HCT116 (cell line): Measurements from ENCODE around the gene SLC44A1. TPM values are rescaled to one million over a fixed set of nuclear protein-coding genes. Genes with fewer than 3 reads are reported as not detected.

Experiments
- ATAC-seq: fragments of 200-7000 bp; cut with Tn5 transposase; 2 replicates; pipeline ENCODE4 v1.9.1; 2020; ENCODE audit warnings: mild to moderate bottlenecking, moderate library complexity
- BruUV-seq: library from RNA; stranded (reverse); fragments of 400-500 nt; replicated peaks from 2 replicates; lab custom pipeline; 2021; lab: Mats Ljungman, UMichigan
- CTCF ChIA-PET: fragments of 300-600 bp; sonication (Branson Sonifier 250); formaldehyde crosslinking; loops from one replicate; lab custom pipeline; 2021; ENCODE audit warnings: antibody characterized with exemption; lab: Charles Lee
- POLR2A ChIA-PET: fragments of 300-600, 350-600 bp; sonication (Branson Sonifier 250); formaldehyde crosslinking; loops from one replicate; lab custom pipeline; 2021; ENCODE audit warnings: antibody characterized with exemption; lab: Charles Lee
- RAD21 ChIA-PET, 2 experiments: fragments of 300-600 bp; sonication (Branson Sonifier 250); formaldehyde crosslinking; loops; one replicate each; lab custom pipeline; 2023; ENCODE audit warnings: low total read pairs in 2 of 2; ENCODE audit not compliant: uncharacterized antibody in 2 of 2, unreplicated experiment in 2 of 2, low non-redundant PET in 1 of 2; lab: Charles Lee
- DNase-seq: peaks from one replicate; pipeline ENCODE4 v3.0.0-alpha.2; 2010; ENCODE audit warnings: low read depth, low spot score
- H2AFZ ChIP-seq: fragments of 200-600 bp; shearing (Covaris generic), sonication (generic); 2 replicates; pipeline ENCODE4 v1.6.1; 2017; ENCODE audit warnings: low read depth, mixed run types, mixed read lengths, antibody characterized with exemption, low read length; ENCODE audit not compliant: poor library complexity, severe bottlenecking
- H3K27ac ChIP-seq: 2 replicates; pipeline ENCODE4 v1.5.1; 2012; ENCODE audit warnings: low read depth, low read length
- H3K27me3 ChIP-seq: fragments of 200-600 bp; sonication (generic); 2 replicates; pipeline ENCODE4 v1.6.1; 2016; ENCODE audit warnings: mixed run types, low read length, mixed read lengths; ENCODE audit not compliant: insufficient read depth
- H3K36me3 ChIP-seq, 2 experiments: fragments of 200-500 bp in 1 of 2; fragments of 200-600 bp in 1 of 2; sonication (Bioruptor generic) in 1 of 2; sonication (generic) in 1 of 2; 2 replicates each; pipeline versions ENCODE4 v1.5.1 to v1.6.1; 2014 to 2016; ENCODE audit warnings: low read length in 2 of 2, inconsistent platforms in 1 of 2, mixed read lengths in 1 of 2, mixed run types in 1 of 2; ENCODE audit not compliant: insufficient read depth in 2 of 2, control insufficient read depth in 1 of 2
- H3K4me1 ChIP-seq, 2 experiments: fragments of 200-600 bp in 1 of 2; sonication (generic) in 1 of 2; 2 replicates each; pipeline versions ENCODE4 v1.5.1 to v1.6.1; 2012 to 2017; ENCODE audit warnings: low read length in 2 of 2, inconsistent platforms in 1 of 2, mild to moderate bottlenecking in 1 of 2, mixed read lengths in 1 of 2, mixed run types in 1 of 2, moderate library complexity in 1 of 2; ENCODE audit not compliant: insufficient read depth in 2 of 2, control insufficient read depth in 1 of 2
- H3K4me2 ChIP-seq: fragments of 200-600 bp; sonication (generic); 2 replicates; pipeline ENCODE4 v1.6.1; 2017; ENCODE audit warnings: mixed run types, low read length, mixed read lengths
- H3K4me3 ChIP-seq, 2 experiments: fragments of 200-600 bp in 1 of 2; sonication (generic) in 1 of 2; replicated peaks in 1 of 2; 2 replicates each; pipeline ENCODE4 v1.5.1; 2011 to 2016; ENCODE audit warnings: low read length in 2 of 2, control low read depth in 1 of 2, low read depth in 1 of 2, mild to moderate bottlenecking in 1 of 2, mixed read lengths in 1 of 2, mixed run types in 1 of 2
- H3K79me2 ChIP-seq: fragments of 200-600 bp; sonication (generic); 2 replicates; pipeline ENCODE4 v1.6.1; 2017; ENCODE audit warnings: mild to moderate bottlenecking, mixed run types, low read length, moderate library complexity, mixed read lengths; ENCODE audit not compliant: insufficient read depth
- H3K9ac ChIP-seq: fragments of 200-600 bp; sonication (generic); 2 replicates; pipeline ENCODE4 v1.6.1; 2016; ENCODE audit warnings: low read length, mixed read lengths
- H3K9me2 ChIP-seq: fragments of 200-600 bp; sonication (generic), shearing (Covaris generic); 2 replicates; pipeline ENCODE4 v1.6.1; 2017; ENCODE audit warnings: mixed run types, mild to moderate bottlenecking, moderate library complexity; ENCODE audit not compliant: insufficient read depth
- H3K9me3 ChIP-seq, 2 experiments: fragments of 200-500 bp in 1 of 2; fragments of 200-600 bp in 1 of 2; sonication (Bioruptor generic) in 1 of 2; sonication (generic) in 1 of 2; 2 replicates each; pipeline ENCODE4 v1.6.1; 2014 to 2017; ENCODE audit warnings: low read length in 2 of 2, mixed read lengths in 2 of 2, inconsistent platforms in 1 of 2, low read depth in 1 of 2, mild to moderate bottlenecking in 1 of 2, mixed run types in 1 of 2, moderate library complexity in 1 of 2; ENCODE audit not compliant: control insufficient read depth in 1 of 2, insufficient read depth in 1 of 2
- H4K20me1 ChIP-seq: fragments of 200-600 bp; sonication (generic), shearing (Covaris generic); 2 replicates; pipeline ENCODE4 v1.6.1; 2017; ENCODE audit warnings: mixed run types, mild to moderate bottlenecking, moderate library complexity; ENCODE audit not compliant: insufficient read depth
- CBX3 ChIP-seq: IDR thresholded peaks from 2 replicates; pipeline ENCODE4 v1.6.1; 2012; ENCODE audit warnings: low read depth
- EGR1 ChIP-seq: IDR thresholded peaks from 2 replicates; pipeline ENCODE4 v1.6.1; 2012; ENCODE audit warnings: low read depth
- EZH2phosphoT487 ChIP-seq: fragments of 200-600 bp; IDR thresholded peaks from 2 replicates; pipeline ENCODE4 v1.6.1; 2018; ENCODE audit warnings: antibody characterized with exemption, borderline replicate concordance
- FOSL1 ChIP-seq: IDR thresholded peaks from 2 replicates; pipeline ENCODE4 v1.6.1; 2012; ENCODE audit warnings: low read depth
- JUND ChIP-seq: IDR thresholded peaks from 2 replicates; pipeline ENCODE4 v1.6.1; 2012
- MAX ChIP-seq: IDR thresholded peaks from 2 replicates; pipeline ENCODE4 v1.6.1; 2012
- POLR2A ChIP-seq: IDR thresholded peaks from 2 replicates; pipeline ENCODE4 v1.7.0; 2011; ENCODE audit warnings: borderline replicate concordance; ENCODE audit not compliant: insufficient read depth, insufficient read length; ENCODE audit errors: extremely low read depth
- REST ChIP-seq: IDR thresholded peaks from 2 replicates; pipeline ENCODE4 v1.6.1; 2012; ENCODE audit warnings: low read depth
- SIN3A ChIP-seq: IDR thresholded peaks from 2 replicates; pipeline ENCODE4 v1.6.1; 2012; ENCODE audit warnings: low read depth
- TCF7L2 ChIP-seq: IDR thresholded peaks from 2 replicates; pipeline ENCODE4 v1.7.0; 2011; ENCODE audit warnings: borderline replicate concordance, inconsistent platforms; ENCODE audit not compliant: insufficient read depth, insufficient read length; ENCODE audit errors: extremely low read depth
- ZNF274 ChIP-seq: fragments of 200-500 bp; sonication (Bioruptor generic); IDR thresholded peaks from 2 replicates; pipeline ENCODE4 v1.6.1; 2014; ENCODE audit warnings: mild to moderate bottlenecking, low read depth, low read length, inconsistent platforms
- intact Hi-C: fragments of 100-400 bp; cut with micrococcal nuclease; formaldehyde crosslinking; loops from 2 replicates; pipeline ENCODE4 v1.10.0; 2022
- total RNA-seq: library from RNA; stranded (reverse); gene quantifications from one replicate; pipeline ENCODE4 v1.2.1, GENCODE V29; 2021; ENCODE audit not compliant: unreplicated experiment

The SLC44A1 gene
- total RNA-seq, 1 experiment from 2014 or later: 44.1 TPM

GRCh38 chr9:105333811-105334210, 89.4 kb downstream of the SLC44A1 start:
- DNase-seq: no peak
- no TSS peak for BruUV-seq
- Histone ChIP-seq H3K27ac (no peak overlapping the region), H3K4me3 (no peak overlapping the region), H3K36me3 (no peaks in the 10 kb centered on the region), H3K79me2 (no peaks in the 10 kb centered on the region), H3K9me3 (no peaks in the 10 kb centered on the region), H3K4me1 (peaks cover 0 to 3% of the 10 kb centered on the region in 2 experiments; a peak in 1 of 4 replicates), H3K4me2 (no peak overlapping the region), H3K9me2 (no peaks in the 10 kb centered on the region), H3K27me3 (no peaks in the 10 kb centered on the region), H2AFZ (no peak overlapping the region), H4K20me1 (no peaks in the 10 kb centered on the region), H3K9ac (no peak overlapping the region)
- ChIA-PET CTCF (no interaction called here), RAD21 (no interaction called here), POLR2A (no interaction called here)
- no peak for ATAC-seq
- intact Hi-C loops: no loop called here
- no peak for TF ChIP-seq EGR1
- TF ChIP-seq JUND: no peak
- no peak for TF ChIP-seq CBX3
- no peak for TF ChIP-seq FOSL1
- no peak for TF ChIP-seq POLR2A
- TF ChIP-seq SIN3A: no peak
- TF ChIP-seq TCF7L2: no peak
- TF ChIP-seq MAX: no peak
- TF ChIP-seq ZNF274: no peak
- TF ChIP-seq REST: no peak
- TF ChIP-seq EZH2phosphoT487: no peak
